ENCODE data around the gene DISP2.
A peak's percentile ranks its signal among the peaks of the same experiment; 100 is the strongest.

DNA sequence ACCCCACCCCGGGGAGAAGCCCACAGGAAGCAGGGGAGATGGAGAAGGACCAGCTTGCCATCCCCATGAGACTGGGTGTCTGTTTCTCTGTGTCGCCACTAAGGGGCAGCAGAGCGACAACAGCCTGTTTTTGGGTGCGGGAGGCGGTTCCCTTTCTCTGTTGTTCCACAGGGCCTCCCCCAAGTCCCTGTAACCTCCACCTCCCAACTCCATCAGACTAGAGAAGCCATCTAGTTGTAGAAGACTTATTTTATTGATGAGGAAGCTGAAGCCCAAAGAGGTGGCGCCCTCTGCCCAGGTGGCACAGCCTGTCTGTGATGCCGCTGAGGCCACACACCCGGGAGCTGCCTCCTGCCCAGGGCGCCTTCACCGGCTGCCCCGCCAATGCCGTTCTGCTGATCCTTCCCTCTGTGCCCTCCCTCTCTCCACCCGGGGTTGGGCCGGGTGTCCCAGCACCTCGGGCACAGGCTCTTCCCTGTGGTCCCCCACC lies 13.3 kb upstream of the DISP2 start:
- TF ChIP-seq, protein P1, sequence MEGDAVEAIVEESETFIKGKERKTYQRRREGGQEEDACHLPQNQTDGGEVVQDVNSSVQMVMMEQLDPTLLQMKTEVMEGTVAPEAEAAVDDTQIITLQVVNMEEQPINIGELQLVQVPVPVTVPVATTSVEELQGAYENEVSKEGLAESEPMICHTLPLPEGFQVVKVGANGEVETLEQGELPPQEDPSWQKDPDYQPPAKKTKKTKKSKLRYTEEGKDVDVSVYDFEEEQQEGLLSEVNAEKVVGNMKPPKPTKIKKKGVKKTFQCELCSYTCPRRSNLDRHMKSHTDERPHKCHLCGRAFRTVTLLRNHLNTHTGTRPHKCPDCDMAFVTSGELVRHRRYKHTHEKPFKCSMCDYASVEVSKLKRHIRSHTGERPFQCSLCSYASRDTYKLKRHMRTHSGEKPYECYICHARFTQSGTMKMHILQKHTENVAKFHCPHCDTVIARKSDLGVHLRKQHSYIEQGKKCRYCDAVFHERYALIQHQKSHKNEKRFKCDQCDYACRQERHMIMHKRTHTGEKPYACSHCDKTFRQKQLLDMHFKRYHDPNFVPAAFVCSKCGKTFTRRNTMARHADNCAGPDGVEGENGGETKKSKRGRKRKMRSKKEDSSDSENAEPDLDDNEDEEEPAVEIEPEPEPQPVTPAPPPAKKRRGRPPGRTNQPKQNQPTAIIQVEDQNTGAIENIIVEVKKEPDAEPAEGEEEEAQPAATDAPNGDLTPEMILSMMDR (conservative IDR thresholded peaks at IDR 0.05; ENCODE audit: low read depth, low read length) = peak; percentile 89
- TF ChIP-seq EZH2phosphoT487 (IDR thresholded peaks at IDR 0.05; ENCODE audit: borderline replicate concordance, low read length) = no peak
